WTC11 (cell line): Measurements from ENCODE around the gene PDE4A. TPM values are rescaled to one million over a fixed set of nuclear protein-coding genes. Genes with fewer than 3 reads are reported as not detected.

Experiments used
- ATAC-seq: fragments of 200-7000 bp; cut with Tn5 transposase; 2 replicates; pipeline ENCODE4 v1.10.0; 2021; ENCODE audit warnings: mild to moderate bottlenecking, moderate library complexity
- CTCF ChIA-PET: fragments of 300-600 bp; sonication (Branson Sonifier 250); formaldehyde crosslinking; loops from one replicate; lab custom pipeline; 2021; ENCODE audit warnings: antibody characterized with exemption; lab: Charles Lee
- POLR2A ChIA-PET: fragments of 350-600 bp; sonication (Branson Sonifier 250); formaldehyde crosslinking; loops from one replicate; lab custom pipeline; 2021; ENCODE audit warnings: antibody characterized with exemption; lab: Charles Lee
- DNase-seq: peaks from one replicate; pipeline ENCODE4 v3.0.0; 2021; ENCODE audit warnings: low spot score
- H3K27ac Mint-ChIP-seq: 2 replicates; pipeline ENCODE4 v1.8.0; 2021; ENCODE audit warnings: mixed read lengths
- H3K27me3 Mint-ChIP-seq: 2 replicates; pipeline ENCODE4 v1.8.0; 2021; ENCODE audit warnings: low read depth, mild to moderate bottlenecking, moderate library complexity, mixed read lengths
- H3K36me3 Mint-ChIP-seq: 2 replicates; pipeline ENCODE4 v1.8.0; 2021; ENCODE audit warnings: mixed read lengths
- H3K4me1 Mint-ChIP-seq: 2 replicates; pipeline ENCODE4 v1.8.0; 2022; ENCODE audit warnings: mixed read lengths
- H3K4me3 Mint-ChIP-seq: 2 replicates; pipeline ENCODE4 v1.8.0; 2021; ENCODE audit warnings: mild to moderate bottlenecking, moderate library complexity, mixed read lengths
- H3K9me3 Mint-ChIP-seq: 2 replicates; pipeline ENCODE4 v1.8.0; 2021; ENCODE audit warnings: mixed read lengths
- CREM ChIP-seq: sonication (generic); formaldehyde crosslinking; IDR thresholded peaks from 2 replicates; pipeline ENCODE4 v1.8.1; 2022; ENCODE audit warnings: mild to moderate bottlenecking, missing genetic modification reagents, moderate library complexity
- ETV6 ChIP-seq: sonication (generic); formaldehyde crosslinking; IDR thresholded peaks from 2 replicates; pipeline ENCODE4 v1.8.1; 2022; ENCODE audit warnings: mild to moderate bottlenecking, missing genetic modification reagents
- FOXK1 ChIP-seq: sonication (generic); formaldehyde crosslinking; IDR thresholded peaks from 2 replicates; pipeline ENCODE4 v1.8.0; 2022; ENCODE audit warnings: mild to moderate bottlenecking, moderate library complexity, missing genetic modification reagents
- GABPB1 ChIP-seq: sonication (generic); formaldehyde crosslinking; IDR thresholded peaks from 2 replicates; pipeline ENCODE4 v1.8.1; 2023; ENCODE audit warnings: mild to moderate bottlenecking, missing genetic modification reagents
- KAT7 ChIP-seq: sonication (generic); formaldehyde crosslinking; IDR thresholded peaks from 2 replicates; pipeline ENCODE4 v1.8.1; 2023; ENCODE audit warnings: missing genetic modification reagents, mild to moderate bottlenecking, borderline replicate concordance
- NFE2L1 ChIP-seq: sonication (generic); formaldehyde crosslinking; IDR thresholded peaks from 2 replicates; pipeline ENCODE4 v1.8.1; 2023; ENCODE audit warnings: missing genetic modification reagents
- PRRX2 ChIP-seq: fragments of 250-450 bp; sonication (Bioruptor Pico); IDR thresholded peaks from 2 replicates; pipeline ENCODE4 v1.8.0; 2021; ENCODE audit warnings: mild to moderate bottlenecking
- SMAD3 ChIP-seq: sonication (generic); formaldehyde crosslinking; IDR thresholded peaks from 2 replicates; pipeline ENCODE4 v1.8.0; 2022; ENCODE audit warnings: missing genetic modification reagents, mild to moderate bottlenecking, borderline replicate concordance
- SP1 ChIP-seq: sonication (generic); formaldehyde crosslinking; conservative IDR thresholded peaks from 2 replicates; pipeline ENCODE4 v1.8.1; 2022; ENCODE audit warnings: missing genetic modification reagents
- TEAD1 ChIP-seq: sonication (generic); formaldehyde crosslinking; IDR thresholded peaks from 2 replicates; pipeline ENCODE4 v1.8.0; 2022; ENCODE audit warnings: mild to moderate bottlenecking, missing genetic modification reagents
- TEAD4 ChIP-seq: sonication (generic); formaldehyde crosslinking; IDR thresholded peaks from 2 replicates; pipeline ENCODE4 v1.8.0; 2022; ENCODE audit warnings: mild to moderate bottlenecking, missing genetic modification reagents
- TP53 ChIP-seq: sonication (generic); formaldehyde crosslinking; IDR thresholded peaks from 2 replicates; pipeline ENCODE4 v1.8.1; 2023; ENCODE audit warnings: mild to moderate bottlenecking, missing genetic modification reagents
- ZBTB21 ChIP-seq: sonication (generic); formaldehyde crosslinking; IDR thresholded peaks from 2 replicates; pipeline ENCODE4 v1.8.1; 2023; ENCODE audit warnings: mild to moderate bottlenecking, missing genetic modification reagents, borderline replicate concordance
- ZNF138 ChIP-seq: sonication (generic); formaldehyde crosslinking; conservative IDR thresholded peaks from 2 replicates; pipeline ENCODE4 v1.8.1; 2022; ENCODE audit warnings: mild to moderate bottlenecking, moderate library complexity, missing genetic modification reagents
- ZNF416 ChIP-seq: fragments of 250-450 bp; sonication (Bioruptor Pico); IDR thresholded peaks from 2 replicates; pipeline ENCODE4 v1.9.0; 2021; ENCODE audit warnings: mild to moderate bottlenecking, inconsistent platforms
- ZNF423 ChIP-seq: fragments of 250-450 bp; sonication (Bioruptor Pico); IDR thresholded peaks from 2 replicates; pipeline ENCODE4 v2.1.2; 2022; ENCODE audit warnings: mild to moderate bottlenecking, moderate library complexity
- ZNF671 ChIP-seq: fragments of 250-450 bp; sonication (Bioruptor Pico); IDR thresholded peaks from 2 replicates; pipeline ENCODE4 v1.8.0; 2021; ENCODE audit warnings: mild to moderate bottlenecking
- total RNA-seq: library from RNA; stranded (reverse); gene quantifications from 3 replicates; pipeline ENCODE4 v1.2.3, GENCODE V29; 2021
- TF ChIP-seq, protein P1 (sequence below): sonication (generic); formaldehyde crosslinking; IDR thresholded peaks from 2 replicates; pipeline ENCODE4 v1.8.0; 2022; ENCODE audit warnings: mild to moderate bottlenecking, missing genetic modification reagents
- TF ChIP-seq, protein P2 (sequence below): sonication (generic); formaldehyde crosslinking; IDR thresholded peaks from 2 replicates; pipeline ENCODE4 v1.8.1; 2022; ENCODE audit warnings: missing genetic modification reagents, borderline replicate concordance
- TF ChIP-seq, protein P3 (sequence below): fragments of 250-450 bp; sonication (Bioruptor Pico); IDR thresholded peaks from 2 replicates; pipeline ENCODE4 v1.9.0; 2021; ENCODE audit warnings: mild to moderate bottlenecking, borderline replicate concordance
- TF ChIP-seq, protein P4 (sequence below): sonication (generic); formaldehyde crosslinking; IDR thresholded peaks from 2 replicates; pipeline ENCODE4 v1.8.1; 2023; ENCODE audit warnings: mild to moderate bottlenecking, moderate library complexity, missing genetic modification reagents
- TF ChIP-seq, protein P5 (sequence below): sonication (generic); formaldehyde crosslinking; IDR thresholded peaks from 2 replicates; pipeline ENCODE4 v1.8.1; 2022; ENCODE audit warnings: mild to moderate bottlenecking, moderate library complexity, missing genetic modification reagents
- TF ChIP-seq, protein P6 (sequence below): sonication (generic); formaldehyde crosslinking; IDR thresholded peaks from 2 replicates; pipeline ENCODE4 v1.8.0; 2023; ENCODE audit warnings: missing genetic modification reagents

The PDE4A gene
- total RNA-seq, 1 experiment from 2014 or later, result 5.9 TPM

DNA sequence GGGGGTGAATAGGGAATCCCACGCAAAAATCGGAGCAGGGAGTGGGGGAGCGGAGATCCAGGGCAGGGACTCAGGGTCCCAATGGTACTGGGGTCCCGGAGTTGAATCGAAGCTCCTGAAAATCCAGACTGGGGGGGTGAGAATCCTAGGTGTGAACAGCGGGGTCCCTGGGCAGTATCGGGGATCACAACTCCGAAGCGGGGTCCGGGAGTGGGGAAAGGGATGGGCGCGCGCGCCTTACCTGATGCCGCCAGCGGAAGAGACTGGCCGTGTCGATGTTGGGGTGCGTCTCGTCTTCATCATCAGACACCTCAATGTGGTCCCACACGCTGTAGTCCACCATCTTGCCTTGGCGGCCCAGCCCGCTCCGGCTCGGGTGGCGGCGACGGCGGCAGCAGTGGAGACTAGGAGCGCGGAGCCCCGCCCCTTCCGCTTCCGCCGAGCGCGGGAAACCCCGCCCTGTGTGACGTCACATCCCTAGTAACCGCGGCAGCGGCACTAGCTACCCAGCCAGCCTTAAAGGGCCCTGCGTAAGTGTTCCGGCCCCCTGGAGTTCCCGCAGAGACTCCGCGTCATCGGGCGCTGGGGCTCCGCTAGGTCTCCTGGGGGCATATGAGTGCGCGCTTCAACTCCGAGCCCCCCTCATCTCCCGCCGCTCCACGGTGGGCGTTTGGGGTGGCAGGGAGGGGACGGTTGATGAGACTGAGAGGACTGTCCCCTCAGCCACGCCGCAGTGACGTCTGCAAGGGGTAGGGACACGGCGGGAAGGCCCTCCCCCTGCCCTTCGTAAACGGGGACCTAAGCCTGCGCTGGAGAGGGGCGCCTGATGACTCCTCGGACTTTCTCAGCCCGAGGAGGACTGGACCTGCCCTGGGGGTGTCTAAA, 17.0 kb upstream of the PDE4A start, which contains the start of gene CDC37:
CDC37 (minus strand) TSS at position 406 of the 885 bp plus-strand sequence; CDS start at position 343, 63 bp downstream.
- Mint-ChIP-seq H3K4me3 (peak within 1 kb of the TSS; percentile 96), H3K36me3 (peaks cover 4% of the 10 kb centered on the region; the same call in 1 of the 2 replicates), H3K27ac (peak within 1 kb of the TSS; percentile 89), H3K4me1 (peaks cover 19% of the 10 kb centered on the region), H3K9me3 (no peaks in the 10 kb centered on the region), H3K27me3 (peaks cover 40% of the 10 kb centered on the region)
- POLR2A ChIA-PET, result interaction anchor here (0.5 to 1.5 kb wide), 3 partner anchors 15 to 209 kb away, joined by 3 to 5 read pairs (median 3); partner anchors contain the start of gene TYK2
- peak; percentile 79 for ATAC-seq
- peak; percentile 98 for DNase-seq
- CTCF ChIA-PET, result interaction anchor here (0.5 to 8.3 kb wide), 32 partner anchors 9 to 455 kb away, joined by 3 to 229 read pairs (median 4); partner anchors contain the start of genes ICAM1, ICAM5, PDE4A and QTRT1
- TF ChIP-seq TP53 (CRISPR knock-in tag) (peak; percentile 57; the same call in 1 of the 2 replicates), ZNF138 (CRISPR knock-in tag) (no peak), ETV6 (CRISPR knock-in tag) (peak; percentile 87), GABPB1 (CRISPR knock-in tag) (peak; percentile 70), ZNF416 (CRISPR knock-in tag) (0 out of 2 replicates have a peak, but pooled peaks have one; percentile 3), NFE2L1 (CRISPR knock-in tag) (0 out of 2 replicates have a peak, but pooled peaks have one; percentile 16), SP1 (CRISPR knock-in tag) (peak; percentile 96), ZNF671 (CRISPR knock-in tag) (0 out of 2 replicates have a peak, but pooled peaks have one; percentile 48), ZBTB21 (peak; percentile 43; the same call in 1 of the 2 replicates), TEAD4 (CRISPR knock-in tag) (no peak), FOXK1 (CRISPR knock-in tag) (peak; percentile 19; the same call in 1 of the 2 replicates), KAT7 (0 out of 2 replicates have a peak, but pooled peaks have one; percentile 20), PRRX2 (CRISPR knock-in tag) (no peak), ZNF423 (CRISPR knock-in tag) (peak; percentile 71), SMAD3 (CRISPR knock-in tag) (peak; percentile 63; the same call in 1 of the 2 replicates), TEAD1 (CRISPR knock-in tag) (0 out of 2 replicates have a peak, but pooled peaks have one; percentile 22), CREM (CRISPR knock-in tag) (peak; percentile 93)
- TF ChIP-seq, protein P1, sequence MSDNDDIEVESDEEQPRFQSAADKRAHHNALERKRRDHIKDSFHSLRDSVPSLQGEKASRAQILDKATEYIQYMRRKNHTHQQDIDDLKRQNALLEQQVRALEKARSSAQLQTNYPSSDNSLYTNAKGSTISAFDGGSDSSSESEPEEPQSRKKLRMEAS (CRISPR knock-in tag), result peak; percentile 24; the same call in 1 of the 2 replicates
- TF ChIP-seq, protein P2, sequence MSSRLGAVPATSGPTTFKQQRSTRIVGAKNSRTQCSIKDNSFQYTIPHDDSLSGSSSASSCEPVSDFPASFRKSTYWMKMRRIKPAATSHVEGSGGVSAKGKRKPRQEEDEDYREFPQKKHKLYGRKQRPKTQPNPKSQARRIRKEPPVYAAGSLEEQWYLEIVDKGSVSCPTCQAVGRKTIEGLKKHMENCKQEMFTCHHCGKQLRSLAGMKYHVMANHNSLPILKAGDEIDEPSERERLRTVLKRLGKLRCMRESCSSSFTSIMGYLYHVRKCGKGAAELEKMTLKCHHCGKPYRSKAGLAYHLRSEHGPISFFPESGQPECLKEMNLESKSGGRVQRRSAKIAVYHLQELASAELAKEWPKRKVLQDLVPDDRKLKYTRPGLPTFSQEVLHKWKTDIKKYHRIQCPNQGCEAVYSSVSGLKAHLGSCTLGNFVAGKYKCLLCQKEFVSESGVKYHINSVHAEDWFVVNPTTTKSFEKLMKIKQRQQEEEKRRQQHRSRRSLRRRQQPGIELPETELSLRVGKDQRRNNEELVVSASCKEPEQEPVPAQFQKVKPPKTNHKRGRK (CRISPR knock-in tag), result no peak
- TF ChIP-seq, protein P3, sequence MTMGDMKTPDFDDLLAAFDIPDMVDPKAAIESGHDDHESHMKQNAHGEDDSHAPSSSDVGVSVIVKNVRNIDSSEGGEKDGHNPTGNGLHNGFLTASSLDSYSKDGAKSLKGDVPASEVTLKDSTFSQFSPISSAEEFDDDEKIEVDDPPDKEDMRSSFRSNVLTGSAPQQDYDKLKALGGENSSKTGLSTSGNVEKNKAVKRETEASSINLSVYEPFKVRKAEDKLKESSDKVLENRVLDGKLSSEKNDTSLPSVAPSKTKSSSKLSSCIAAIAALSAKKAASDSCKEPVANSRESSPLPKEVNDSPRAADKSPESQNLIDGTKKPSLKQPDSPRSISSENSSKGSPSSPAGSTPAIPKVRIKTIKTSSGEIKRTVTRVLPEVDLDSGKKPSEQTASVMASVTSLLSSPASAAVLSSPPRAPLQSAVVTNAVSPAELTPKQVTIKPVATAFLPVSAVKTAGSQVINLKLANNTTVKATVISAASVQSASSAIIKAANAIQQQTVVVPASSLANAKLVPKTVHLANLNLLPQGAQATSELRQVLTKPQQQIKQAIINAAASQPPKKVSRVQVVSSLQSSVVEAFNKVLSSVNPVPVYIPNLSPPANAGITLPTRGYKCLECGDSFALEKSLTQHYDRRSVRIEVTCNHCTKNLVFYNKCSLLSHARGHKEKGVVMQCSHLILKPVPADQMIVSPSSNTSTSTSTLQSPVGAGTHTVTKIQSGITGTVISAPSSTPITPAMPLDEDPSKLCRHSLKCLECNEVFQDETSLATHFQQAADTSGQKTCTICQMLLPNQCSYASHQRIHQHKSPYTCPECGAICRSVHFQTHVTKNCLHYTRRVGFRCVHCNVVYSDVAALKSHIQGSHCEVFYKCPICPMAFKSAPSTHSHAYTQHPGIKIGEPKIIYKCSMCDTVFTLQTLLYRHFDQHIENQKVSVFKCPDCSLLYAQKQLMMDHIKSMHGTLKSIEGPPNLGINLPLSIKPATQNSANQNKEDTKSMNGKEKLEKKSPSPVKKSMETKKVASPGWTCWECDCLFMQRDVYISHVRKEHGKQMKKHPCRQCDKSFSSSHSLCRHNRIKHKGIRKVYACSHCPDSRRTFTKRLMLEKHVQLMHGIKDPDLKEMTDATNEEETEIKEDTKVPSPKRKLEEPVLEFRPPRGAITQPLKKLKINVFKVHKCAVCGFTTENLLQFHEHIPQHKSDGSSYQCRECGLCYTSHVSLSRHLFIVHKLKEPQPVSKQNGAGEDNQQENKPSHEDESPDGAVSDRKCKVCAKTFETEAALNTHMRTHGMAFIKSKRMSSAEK (CRISPR knock-in tag), result no peak
- TF ChIP-seq, protein P4, sequence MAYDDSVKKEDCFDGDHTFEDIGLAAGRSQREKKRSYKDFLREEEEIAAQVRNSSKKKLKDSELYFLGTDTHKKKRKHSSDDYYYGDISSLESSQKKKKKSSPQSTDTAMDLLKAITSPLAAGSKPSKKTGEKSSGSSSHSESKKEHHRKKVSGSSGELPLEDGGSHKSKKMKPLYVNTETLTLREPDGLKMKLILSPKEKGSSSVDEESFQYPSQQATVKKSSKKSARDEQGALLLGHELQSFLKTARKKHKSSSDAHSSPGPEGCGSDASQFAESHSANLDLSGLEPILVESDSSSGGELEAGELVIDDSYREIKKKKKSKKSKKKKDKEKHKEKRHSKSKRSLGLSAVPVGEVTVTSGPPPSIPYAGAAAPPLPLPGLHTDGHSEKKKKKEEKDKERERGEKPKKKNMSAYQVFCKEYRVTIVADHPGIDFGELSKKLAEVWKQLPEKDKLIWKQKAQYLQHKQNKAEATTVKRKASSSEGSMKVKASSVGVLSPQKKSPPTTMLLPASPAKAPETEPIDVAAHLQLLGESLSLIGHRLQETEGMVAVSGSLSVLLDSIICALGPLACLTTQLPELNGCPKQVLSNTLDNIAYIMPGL (CRISPR knock-in tag), result peak; percentile 15; the same call in 1 of the 2 replicates
- TF ChIP-seq, protein P5, sequence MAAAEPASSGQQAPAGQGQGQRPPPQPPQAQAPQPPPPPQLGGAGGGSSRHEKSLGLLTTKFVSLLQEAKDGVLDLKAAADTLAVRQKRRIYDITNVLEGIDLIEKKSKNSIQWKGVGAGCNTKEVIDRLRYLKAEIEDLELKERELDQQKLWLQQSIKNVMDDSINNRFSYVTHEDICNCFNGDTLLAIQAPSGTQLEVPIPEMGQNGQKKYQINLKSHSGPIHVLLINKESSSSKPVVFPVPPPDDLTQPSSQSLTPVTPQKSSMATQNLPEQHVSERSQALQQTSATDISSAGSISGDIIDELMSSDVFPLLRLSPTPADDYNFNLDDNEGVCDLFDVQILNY (CRISPR knock-in tag), result peak; percentile 80
- TF ChIP-seq, protein P6, sequence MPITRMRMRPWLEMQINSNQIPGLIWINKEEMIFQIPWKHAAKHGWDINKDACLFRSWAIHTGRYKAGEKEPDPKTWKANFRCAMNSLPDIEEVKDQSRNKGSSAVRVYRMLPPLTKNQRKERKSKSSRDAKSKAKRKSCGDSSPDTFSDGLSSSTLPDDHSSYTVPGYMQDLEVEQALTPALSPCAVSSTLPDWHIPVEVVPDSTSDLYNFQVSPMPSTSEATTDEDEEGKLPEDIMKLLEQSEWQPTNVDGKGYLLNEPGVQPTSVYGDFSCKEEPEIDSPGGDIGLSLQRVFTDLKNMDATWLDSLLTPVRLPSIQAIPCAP (CRISPR knock-in tag), result peak; percentile 61; the same call in 1 of the 2 replicates
